Right lobe of liver (tissue), 4 donors: ENCODE results near the gene ADSS2.

Experiments used
- POLR2A ChIP-seq: fragments of 450-650 bp; IDR thresholded peaks from one replicate; pipeline ENCODE4 v1.6.1; 2017; ENCODE audit warnings: antibody characterized with exemption, mild to moderate bottlenecking
- TF ChIP-seq, protein P1 (sequence below), 4 donors: fragments of 200-600 bp in 3 of 4; fragments of 450-650 bp in 1 of 4; IDR thresholded peaks; one replicate each; pipeline versions ENCODE4 v1.5.1 to v1.8.0; 2016 to 2022; ENCODE audit warnings: antibody characterized with exemption in 4 of 4, mild to moderate bottlenecking in 2 of 4
- donor health status: DM: no; HTN: no; CAD: no.
- donor health status: DM: no; HTN: no; CAD: no.
- donor health status: DM: no; HTN: yes; CAD: no.

DNA sequence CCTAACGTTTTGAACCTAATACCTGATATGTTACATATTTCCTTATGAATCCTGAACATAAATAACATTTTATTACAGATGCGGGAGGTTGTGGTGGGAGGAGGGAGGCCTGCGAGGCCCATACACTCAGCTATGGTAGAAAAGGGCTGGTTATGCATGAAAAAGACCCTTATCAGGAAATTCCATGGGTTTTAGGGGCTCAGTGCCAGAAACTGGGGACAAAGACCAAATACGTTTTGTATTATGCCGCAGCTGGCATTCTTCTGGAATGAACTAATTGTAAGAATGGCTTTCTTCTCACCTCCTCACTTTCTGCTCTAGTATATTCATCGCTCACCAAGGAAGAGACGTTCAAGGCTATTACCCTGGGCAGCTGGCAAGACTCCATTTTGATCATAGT, 76.7 kb downstream of the ADSS2 start:
- TF ChIP-seq, protein P1, sequence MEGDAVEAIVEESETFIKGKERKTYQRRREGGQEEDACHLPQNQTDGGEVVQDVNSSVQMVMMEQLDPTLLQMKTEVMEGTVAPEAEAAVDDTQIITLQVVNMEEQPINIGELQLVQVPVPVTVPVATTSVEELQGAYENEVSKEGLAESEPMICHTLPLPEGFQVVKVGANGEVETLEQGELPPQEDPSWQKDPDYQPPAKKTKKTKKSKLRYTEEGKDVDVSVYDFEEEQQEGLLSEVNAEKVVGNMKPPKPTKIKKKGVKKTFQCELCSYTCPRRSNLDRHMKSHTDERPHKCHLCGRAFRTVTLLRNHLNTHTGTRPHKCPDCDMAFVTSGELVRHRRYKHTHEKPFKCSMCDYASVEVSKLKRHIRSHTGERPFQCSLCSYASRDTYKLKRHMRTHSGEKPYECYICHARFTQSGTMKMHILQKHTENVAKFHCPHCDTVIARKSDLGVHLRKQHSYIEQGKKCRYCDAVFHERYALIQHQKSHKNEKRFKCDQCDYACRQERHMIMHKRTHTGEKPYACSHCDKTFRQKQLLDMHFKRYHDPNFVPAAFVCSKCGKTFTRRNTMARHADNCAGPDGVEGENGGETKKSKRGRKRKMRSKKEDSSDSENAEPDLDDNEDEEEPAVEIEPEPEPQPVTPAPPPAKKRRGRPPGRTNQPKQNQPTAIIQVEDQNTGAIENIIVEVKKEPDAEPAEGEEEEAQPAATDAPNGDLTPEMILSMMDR (IDR thresholded peaks at IDR 0.05), result no peak
- no peak for TF ChIP-seq POLR2A
